NCI-H146 treated with DMSO at 0.1 percent for 48 hours (cell line): ENCODE results near the gene KBTBD4.
"Not testable (repeated sequence)": the region's sequence is repeated elsewhere in the genome, so short reads cannot be mapped to it uniquely, and the experiment has no call there.

ENCODE experiments used
- DNase-seq: peaks from one replicate; lab custom pipeline; 2025; ENCODE audit not compliant: unreplicated experiment; lab: John Stamatoyannopoulos, UW

The KBTBD4 gene

DNA sequence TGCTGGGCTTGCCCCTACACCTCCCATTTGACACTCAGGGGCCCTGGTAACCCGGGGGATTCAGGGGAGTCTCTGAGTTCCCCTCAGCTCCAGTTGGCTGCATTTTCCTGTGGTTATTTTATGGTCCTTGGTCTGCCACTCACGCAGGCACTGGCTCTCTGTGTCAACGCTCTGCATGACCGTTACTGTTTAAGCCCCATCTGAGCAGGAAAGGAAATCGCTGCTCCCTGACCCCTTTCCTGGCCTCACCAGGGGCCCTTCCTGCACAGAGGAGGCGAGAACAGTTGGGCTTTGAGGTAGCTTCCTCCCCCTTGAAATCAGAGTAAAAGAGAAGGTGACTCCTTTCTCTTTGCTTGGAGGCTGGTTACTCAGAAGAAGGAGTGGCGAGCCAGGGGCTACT, 13.0 kb upstream of the KBTBD4 start:
- no peak for DNase-seq

DNA sequence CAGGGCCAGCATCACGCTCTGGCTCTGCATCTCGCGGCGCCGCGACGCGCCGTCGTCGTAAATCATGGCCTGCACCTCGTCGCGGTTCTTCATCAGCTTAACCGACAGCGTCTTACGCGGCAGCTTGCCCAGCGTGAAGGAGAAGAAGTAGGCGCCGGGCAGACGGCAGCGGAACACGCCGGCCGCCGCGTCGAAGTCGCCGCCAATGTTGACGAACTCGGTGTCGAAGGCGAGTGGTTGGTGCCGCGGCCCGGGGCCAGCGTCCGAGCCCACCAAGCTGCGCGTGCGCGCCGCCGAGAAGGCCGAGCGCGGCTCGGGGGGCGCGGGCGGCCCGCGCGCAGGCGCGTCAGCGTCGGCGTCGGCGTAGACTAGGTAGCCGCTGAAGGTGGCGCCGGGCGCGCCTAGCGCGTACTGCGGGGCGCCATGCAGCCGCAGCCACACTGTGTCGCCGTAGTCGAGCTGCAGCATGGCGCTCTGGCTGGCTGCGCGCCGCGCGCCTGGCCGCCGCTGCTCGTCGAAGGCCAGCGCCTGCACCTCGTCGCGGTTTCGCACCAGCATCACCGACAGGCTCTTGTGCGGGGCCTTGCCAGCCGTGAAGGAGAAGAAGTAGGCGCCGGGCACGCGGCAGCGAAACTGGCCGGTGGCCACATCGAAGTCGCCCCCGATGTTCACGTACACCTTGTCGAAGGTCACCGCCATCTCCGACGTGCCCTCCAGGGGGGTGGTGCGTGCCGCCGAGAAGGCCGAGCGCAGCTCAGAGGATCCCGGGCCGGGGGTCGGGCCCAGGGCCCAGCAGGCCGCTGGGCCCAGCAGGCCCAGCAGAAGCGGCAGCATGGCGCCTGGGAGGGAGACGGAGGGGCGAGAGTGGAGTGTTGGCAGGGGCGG, 11.4 kb upstream of the KBTBD4 start:
- DNase-seq, result no peak

DNA sequence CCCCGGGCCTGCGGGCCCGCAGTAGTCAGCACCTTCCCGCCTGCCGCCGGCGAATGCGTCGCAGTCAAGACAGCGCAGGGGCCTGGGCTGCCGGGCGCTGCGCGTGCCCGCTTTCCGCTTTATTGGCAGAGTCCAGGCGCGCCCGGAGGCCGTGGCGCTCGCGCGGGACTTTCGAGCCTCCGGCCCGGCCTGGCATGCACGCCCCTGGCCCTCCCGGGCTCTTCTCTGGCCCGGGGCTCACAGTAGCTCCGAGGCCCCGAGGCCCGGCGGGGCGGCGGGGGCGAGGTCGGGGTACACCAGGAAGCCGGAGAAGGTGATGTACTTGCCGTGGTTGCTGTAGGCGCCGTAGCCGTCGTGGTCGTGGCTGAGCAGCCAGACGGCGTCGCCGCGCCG, 10.8 kb upstream of the KBTBD4 start:
- no peak for DNase-seq

DNA sequence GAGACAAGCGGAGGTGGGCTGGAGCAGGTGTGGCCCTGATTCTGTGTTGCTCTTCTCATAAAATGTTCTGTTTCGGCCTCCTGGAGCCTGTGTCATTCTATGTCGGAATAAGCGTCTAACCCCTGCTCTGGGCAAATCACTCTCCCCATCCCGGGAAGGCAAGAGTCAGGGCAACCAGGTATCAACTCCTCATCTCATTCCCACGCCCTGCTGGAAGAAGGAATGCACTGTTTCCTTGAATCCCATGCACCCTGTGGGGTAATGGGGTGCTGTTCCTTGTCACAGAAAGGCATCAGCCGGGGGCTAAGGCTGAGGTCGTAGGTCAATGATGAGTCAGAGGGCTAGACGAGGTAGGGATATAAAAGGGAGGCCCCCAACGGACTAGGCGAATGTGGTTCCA, 10.3 kb upstream of the KBTBD4 start:
- no peak for DNase-seq

DNA sequence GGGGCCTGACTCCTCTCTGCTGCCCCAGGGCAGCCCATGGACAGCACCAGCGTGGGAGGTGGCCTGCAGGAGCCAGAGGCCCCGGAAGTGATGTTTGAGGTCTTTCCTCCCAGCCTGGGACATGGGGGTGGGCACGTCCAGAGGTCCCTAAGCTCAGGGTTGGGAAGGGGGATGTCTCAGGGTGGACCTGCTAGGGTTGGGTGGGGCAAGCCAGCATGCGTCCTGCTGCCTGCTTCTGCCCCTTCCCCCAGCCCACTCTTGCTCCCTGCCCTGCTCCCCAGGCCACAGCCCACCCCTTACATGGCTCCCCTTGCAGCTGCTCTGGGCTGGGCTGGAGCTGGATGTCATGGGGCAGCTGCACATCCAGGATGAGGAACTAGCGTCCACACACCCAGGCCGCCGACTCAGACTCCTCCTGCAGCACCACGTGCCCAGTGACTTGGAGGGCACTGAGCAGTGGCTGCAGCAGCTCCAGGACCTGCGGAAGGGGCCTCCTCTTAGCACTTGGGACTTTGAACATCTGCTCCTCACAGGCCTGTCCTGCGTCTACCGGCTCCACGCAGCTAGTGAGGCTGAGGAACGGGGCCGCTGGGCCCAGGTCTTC, 9.1 kb upstream of the KBTBD4 start:
- DNase-seq, result no peak

DNA sequence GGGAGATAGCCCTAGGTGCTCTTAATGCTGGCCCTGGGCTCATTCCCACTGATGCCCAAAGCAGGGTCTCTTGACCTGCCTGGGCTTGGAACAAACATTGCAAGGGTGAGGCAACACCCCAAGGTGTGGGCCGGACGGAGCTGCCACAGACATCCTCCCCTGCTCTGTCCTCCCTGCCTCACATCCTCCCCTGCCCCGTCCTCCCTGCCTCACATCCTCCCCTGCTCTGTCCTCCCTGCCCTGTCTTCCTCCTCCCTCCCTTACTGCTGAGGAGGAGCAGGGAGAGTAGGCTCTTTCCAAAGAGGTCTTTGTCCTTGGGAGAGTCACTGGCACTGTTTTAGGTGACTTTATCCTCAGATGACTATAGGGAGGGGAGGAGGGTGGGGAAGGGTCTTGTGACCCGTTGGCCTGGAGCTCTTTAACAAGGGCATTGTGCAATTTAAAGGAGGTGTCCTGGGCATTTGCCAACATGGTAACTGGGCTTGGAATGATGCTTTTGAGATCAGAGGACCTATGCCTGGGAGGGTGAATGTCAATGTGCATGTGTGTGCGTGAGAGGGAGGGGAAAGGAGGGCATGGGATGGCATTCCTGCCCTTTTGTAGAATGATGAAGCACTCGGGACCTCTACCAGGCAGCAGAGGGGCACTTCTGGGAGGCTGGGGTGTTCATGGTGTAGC, 8.4 kb upstream of the KBTBD4 start:
- DNase-seq, result no peak

DNA sequence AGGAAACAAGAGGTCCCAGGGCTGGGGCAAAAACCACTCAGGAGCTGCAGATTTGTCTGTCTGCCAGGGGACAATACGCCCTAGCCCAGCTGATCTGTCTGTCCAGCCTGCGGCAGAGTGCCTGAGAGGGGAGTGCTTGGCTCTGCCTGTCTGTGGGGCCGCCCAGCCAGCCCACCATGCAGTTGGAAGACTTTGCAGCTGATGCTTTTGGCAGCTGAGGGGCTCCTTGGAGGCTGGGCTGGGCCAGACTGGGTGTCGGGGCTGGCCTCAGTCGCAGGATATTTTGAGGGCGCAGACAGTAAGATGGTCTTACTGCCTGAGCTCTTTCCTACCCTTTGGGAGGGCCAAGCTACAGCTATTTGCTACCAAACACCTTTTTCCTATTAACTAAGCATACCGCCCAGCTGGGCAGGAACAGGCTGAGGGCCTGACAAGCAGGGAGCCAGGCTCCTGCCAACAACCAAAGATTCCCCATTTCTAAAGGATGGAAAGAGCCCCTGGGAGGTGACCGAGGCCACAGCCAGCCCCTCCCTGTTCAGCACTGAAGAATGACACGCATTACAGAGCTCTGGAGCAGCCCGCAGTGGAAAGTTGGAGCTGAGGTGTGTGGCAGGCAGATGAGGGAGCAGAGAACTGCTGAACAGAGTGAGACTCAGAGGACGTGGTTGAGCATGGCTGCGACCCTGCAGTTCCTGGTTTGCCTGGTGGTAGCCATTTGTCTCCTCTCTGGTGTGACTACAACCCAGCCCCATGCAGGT, 7.5 kb upstream of the KBTBD4 start, which contains the start of gene FAM180B:
FAM180B (plus strand) TSS at position 581 of the 758 bp plus-strand sequence; CDS start at position 672, 91 bp downstream.
- no peak for DNase-seq

DNA sequence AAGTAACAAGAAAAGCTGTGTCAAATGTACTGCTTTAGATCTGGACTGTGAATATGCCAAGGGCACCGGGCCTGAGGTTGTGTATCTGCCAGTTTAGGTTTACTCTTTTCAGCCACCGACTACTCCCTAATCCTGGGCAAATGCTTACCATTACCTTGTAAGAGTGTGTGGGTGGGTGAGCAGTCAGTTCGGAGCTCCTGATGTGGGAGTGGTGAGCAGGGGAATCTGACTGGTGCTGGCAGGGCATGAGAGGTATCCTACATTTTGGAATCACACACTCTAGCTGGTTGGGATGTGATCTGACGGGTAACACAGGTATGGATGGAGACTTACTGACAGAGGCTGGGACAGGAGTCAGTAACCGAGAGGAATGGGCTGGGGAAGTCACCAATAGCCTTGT, 5.1 kb upstream of the KBTBD4 start:
- DNase-seq, result no peak

DNA sequence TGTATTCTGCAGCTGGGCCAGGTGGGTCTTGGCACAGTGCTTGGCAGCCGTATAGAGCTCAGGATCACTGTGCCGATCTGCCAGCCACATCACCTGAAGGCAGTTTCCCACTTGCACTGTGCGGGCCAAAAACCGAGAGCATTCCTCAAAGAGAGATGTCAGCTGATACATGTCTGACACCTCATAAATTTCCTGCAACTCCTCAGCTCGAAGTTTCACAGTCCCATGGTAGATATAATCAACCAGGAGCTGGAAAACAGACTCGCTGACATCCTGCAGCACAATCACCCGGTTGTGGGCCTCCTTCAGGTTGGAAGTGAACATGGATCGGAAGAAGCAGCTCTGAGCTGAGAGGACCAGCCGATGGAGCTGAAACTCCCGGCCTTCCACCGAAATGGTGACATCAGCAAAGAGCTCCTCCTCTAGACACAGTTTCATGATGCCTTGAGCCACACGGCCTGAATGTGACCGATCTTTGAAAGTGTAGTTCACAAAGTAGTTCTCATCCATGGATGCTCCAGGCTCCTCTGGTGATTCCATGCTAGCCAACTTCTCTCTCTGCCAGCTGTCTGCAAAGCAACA, 1.2 kb downstream of the KBTBD4 start:
- no peak for DNase-seq

DNA sequence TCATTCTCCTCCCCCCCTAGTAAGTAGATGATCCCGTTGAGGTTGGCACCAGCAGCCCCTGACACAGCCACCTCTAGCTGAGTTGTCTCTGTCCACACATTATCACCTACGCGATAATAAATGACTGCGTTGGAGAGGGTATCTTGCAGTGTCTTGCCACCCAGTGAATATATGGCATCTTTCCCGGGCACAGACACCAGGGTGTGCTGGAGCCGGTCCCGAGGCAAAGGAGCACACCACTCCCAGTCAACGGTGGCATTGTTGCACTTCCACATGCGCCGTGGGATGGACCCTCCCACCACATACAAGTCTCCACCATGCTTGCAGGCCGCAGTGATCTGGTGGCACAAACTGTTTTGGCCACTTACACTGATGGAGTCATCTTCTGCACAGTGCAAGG, 5.4 kb downstream of the KBTBD4 start:
- no peak for DNase-seq

DNA sequence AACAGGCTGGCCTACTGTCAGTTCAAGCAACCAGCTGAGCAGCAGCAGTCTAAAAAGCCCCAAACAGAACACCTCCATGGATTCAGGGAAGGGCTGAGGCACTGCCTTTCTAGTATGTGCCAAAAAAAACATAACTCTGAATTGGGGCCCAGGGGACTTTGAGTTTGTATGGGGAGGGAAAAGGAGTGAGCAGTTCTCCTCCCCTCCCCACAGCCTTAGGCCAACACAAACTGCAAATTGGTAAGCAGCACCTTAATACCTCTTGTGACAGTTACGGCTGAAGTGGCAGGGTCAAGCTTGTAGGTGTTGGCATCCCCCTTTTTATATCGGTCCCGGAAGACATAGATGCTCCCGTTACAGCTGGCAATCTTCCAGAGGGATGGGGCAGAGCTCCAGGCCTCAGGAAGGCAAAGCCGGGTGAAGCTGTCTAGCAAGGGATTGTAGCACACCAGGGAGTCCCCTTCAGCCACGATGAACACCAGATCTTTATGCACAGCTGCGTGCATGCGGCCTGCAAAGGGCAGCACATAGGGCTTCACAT, 6.0 kb downstream of the KBTBD4 start:
- no peak for DNase-seq

DNA sequence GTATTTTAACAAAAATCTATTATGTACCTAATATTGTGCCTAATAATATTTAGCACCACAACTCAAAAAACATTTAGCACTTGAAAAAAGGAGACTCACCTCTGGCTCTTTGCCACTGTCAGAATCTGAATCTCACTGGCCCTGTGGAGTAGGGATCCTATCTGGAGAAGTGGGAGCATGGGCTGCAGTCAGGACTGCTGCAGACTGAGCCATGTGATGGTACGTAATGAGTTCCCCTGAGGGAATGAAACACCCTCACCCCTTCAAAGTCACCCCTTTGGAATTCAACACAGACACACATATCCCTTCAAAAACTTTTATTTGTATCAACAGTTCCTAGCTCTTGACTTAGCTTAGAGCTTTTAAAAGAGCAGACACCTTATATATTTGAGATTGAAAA, 6.9 kb downstream of the KBTBD4 start:
- no peak for DNase-seq

DNA sequence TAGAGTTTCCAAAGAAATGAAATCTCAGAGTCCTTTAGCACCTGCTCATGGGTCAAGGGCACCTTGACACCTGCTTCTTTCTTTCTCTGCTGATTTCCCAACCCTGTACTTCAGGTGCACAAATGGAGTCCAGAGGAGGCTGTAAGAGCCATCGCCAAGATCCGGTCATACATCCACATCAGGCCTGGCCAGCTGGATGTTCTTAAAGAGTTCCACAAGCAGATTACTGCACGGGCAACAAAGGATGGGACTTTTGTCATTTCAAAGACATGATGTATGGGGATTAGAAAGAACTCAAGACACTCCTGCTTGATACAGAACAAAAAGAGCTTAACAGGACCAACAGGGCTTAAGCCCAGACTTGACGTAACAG, 7.4 kb downstream of the KBTBD4 start:
- no peak for DNase-seq

DNA sequence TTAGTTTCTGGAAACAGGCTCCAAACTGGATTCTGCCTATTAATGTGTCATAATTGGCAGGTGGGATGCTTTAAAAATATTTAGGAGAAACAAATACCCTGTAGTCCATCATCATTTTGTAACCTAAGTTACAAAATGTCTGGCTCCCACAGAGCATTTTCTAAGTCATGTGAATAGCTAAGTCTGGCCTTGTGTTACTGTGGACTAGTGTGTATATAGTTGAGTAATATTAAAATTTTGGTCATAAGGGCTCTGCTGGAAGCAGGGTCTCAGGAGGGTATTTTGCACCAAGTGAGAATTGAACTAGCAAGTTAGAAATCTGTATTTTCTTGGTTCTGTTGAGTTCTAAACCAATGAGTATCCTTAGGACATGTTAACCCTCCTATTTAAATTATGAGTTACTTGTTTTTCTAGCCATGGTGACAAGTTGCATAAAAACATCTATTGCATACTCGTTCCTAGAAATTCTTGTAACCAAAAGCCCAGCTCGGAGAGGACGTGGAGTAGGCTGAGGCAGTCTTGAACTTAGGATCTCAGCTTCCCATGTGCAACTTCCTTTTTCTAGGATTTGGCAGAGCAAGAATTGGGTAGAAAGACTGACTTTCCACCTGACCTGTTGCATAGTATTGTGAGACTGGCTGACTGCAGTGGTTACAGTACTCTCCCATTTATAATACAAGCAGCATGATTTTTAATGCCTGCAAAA, 8.0 kb downstream of the KBTBD4 start:
- DNase-seq, result no peak

DNA sequence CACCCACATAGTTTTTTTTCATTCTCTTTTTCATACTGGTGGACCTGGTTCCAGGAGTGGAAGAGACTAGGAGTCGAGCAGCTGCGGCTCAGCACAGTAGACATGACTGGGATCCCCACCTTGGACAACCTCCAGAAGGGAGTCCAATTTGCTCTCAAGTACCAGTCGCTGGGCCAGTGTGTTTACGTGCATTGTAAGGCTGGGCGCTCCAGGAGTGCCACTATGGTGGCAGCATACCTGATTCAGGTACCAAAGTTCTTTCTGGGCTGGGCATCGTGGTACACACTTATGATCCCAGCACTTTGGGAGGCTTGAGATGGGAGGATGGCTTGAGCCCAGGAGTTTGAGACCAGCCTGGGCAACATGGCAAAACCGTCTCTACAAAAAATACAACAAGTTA, 9.1 kb downstream of the KBTBD4 start:
- DNase-seq, result no peak

DNA sequence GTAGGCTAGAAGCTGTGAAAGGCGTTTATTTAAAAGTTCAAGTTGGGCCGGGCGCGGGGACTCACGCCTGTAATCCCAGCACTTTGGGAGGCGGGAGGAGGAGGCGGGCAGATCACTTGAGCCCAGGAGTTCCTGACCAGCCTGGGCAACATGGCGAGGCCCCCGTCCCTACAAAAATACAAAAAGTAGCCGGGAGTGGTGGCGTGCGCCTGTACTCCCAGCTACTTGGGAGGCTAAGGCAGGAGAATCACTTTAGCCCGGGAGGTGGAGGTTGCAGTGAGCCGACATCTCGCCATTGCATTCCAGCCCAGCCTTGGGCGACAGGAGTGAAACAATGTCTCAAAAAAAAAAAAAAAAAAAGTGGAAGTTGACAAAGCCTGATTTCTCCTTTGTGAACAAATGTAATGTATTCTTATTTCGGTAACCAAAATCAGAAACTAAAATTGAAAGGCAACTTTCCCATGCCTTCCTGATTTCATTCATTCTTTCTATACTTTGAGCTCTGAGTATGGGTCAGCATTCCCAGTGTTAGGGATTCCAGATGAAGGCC, 12.5 kb downstream of the KBTBD4 start:
- DNase-seq, result no peak

DNA sequence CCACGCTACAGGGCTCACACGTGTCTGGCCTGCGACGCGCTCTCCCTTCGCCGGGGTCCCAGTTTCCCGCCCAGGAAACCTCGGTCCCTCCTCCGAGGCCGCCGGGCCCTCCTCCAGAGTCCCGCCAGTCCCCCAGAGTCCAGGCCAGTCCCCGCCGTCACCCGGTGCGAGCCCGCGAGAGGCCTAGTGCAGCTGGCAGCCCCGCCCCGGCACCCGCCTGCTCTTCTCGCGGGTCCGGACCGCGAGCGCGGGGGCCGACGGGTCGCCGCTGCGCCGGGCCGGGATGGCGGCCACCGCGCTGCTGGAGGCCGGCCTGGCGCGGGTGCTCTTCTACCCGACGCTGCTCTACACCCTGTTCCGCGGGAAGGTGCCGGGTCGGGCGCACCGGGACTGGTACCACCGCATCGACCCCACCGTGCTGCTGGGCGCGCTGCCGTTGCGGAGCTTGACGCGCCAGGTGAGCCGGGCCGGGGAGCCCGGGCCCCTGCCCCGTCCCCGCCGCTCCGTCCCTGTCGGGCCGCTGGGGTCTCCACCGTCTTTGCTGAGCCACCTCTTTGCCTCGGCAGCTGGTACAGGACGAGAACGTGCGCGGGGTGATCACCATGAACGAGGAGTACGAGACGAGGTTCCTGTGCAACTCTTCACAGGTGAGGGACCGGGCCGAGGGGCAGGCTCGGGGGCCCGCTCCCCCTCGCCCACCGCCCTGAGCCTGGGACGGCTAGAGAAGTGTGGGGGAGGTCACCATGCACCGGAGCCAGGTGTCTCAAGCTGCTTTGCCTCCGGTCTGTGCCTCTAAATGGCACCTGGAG, 13.2 kb downstream of the KBTBD4 start, which contains the start of gene PTPMT1:
PTPMT1 (plus strand) TSS at position 260 of the 809 bp plus-strand sequence; CDS start at position 284, 24 bp downstream.
- DNase-seq, result peak; percentile 32

DNA sequence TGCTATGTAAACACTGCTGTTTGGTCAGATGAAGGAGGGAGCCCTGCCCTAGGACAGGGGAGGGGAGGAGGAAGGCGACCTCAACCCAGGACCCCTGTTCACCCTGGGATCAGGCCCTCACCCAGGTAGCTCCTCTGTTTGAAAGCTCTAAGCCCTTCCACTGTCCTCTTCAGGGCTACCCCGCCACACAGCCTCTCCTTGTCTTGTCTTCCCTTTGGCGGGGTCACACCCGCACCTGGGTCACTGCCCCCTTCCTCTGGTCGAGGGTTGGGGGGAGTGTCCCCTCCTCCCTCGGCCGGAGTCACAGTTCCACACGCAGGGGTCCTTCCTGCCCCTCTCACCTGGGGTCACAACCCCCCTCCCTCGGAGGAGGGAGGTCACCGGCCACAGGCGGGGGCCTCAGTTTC, 13.8 kb downstream of the KBTBD4 start:
- no peak for DNase-seq

DNA sequence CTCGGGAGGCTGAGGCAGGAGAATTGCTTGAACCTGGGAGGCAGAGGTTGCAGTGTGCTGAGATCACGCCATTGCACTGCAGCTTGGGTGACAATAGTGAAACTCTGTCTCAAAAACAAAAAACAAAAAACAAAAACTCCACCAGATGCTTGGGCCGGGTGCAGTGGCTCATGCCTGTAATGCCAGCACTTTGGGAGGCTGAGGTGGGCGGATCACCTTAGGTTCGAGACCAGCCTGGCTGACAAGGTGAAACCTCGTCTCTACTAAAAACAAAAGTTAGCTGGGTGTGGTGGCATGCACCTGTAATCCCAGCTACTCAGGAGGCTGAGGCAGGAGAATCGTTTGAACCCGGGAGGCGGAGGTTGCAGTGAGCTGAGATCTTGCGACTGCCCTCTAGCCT, 14.4 kb downstream of the KBTBD4 start:
- DNase-seq, result not testable (repeated sequence)
